Measurements from ENCODE around the gene CD22.

Gene CD22

DNA sequence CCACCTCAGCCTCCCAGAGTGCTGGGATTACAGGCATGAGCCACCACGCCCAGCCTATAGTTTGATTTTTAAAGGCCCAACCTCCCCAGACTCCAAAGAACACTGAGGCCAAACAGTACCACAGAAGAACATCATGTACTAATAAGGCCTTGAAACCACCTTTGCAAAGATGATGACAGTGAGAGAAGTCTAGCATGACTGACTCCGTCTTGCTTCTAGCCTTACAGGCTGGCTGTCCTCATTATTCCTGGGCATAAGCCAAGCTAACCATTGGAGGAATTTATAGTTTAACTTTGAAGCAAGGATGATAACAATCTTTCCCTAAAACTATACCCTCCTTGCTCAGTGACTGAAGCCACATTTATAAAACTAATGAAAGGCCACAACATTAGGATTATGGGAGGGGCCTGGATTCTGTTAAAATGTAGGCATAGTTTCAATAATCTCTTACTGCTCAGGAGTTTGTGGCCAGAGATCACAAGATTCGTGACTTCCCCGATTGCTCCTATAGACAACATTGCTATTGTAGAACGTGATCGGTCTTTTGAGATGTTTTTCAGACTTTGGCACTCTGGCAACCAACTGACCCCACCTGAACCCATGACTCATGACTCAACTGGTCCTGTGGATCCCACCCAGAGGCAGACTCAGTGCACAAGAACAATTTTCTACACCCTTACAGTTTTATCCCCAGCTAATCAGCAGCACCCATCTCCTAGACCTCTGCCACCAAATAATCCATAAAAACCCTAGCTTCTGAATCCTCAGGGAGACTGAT, 59.5 kb downstream of the CD22 start:
- no peak for DNase-seq (ENCODE audit: low read depth)

DNA sequence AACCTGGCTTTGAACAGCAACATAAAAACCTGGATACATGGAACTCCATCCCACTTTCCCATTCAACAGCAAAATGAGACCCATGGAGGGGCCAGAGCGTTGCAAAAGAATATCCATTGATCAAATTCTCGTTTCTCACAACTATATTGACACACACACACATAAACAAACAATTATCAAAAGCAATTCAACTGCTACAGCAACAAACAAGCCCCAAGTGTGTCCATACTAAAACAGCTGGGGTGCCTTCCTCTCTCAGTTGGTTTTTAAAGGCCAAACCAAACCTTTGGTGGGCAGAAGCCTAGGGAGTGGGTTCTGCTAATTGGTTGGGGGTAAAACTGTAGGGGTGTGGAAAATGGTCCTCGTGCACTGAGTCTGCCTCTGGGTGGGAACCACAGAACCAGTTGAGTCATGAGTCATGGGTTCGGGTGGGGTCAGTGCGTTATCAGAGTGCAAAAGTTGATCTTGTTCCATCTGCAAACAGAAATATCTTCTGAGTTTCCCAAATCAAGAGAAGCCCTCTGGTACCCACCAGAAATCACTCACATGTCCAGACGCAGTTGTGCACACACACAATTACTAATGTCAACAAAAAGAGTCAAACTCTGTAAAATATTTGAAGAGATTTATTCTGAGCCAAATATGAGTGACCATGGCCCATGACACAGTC, 60.3 kb downstream of the CD22 start:
- DNase-seq (ENCODE audit: low read depth), result no peak

DNA sequence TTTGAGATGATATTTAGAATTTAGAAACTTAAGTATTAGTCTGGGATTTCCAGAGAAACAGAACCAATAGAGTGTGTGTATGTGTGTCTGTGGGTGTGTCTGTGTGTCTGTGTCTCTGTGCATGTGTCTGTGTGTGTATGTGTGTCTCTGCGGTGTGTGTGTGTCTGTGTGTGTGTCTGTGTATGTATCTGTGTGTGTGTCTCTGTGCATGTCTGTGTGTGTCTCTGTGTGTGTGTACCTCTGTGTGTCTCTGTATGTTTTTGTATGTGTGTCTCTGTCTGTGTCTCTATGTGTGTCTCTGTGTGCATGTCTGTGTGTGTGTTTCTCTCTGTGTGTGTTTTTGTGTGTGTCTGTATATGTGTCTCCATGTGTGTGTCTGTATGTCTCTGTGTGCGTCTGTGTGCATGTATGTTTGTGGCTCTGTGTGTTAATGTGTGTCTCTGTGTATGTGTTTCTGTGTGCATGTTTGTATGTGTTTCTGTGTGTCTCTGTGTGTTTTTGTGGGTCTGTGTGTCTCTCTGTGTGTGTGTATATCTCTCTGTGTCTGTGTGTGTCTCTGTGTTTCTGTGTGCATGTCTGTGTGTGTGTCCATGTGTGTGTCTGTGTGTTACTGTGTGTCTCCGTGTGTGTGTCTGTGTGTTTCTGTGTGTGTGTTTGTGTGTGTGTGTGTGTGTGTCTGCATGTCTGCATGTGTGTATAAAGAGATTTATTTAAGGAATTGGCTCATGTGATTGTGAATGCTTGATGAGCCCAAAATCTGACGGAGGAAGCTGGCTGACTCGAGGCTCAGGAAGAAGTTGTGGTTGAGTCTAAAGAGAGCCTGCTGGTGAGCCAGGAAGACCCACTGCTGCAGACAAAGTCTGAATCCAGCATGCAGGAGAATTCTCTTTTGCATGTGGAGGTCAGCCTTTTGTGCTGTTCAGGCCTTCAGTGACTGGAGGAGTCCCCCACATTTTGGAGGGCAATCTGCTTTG, 64.0 kb downstream of the CD22 start:
- DNase-seq (ENCODE audit: low read depth), result no peak

DNA sequence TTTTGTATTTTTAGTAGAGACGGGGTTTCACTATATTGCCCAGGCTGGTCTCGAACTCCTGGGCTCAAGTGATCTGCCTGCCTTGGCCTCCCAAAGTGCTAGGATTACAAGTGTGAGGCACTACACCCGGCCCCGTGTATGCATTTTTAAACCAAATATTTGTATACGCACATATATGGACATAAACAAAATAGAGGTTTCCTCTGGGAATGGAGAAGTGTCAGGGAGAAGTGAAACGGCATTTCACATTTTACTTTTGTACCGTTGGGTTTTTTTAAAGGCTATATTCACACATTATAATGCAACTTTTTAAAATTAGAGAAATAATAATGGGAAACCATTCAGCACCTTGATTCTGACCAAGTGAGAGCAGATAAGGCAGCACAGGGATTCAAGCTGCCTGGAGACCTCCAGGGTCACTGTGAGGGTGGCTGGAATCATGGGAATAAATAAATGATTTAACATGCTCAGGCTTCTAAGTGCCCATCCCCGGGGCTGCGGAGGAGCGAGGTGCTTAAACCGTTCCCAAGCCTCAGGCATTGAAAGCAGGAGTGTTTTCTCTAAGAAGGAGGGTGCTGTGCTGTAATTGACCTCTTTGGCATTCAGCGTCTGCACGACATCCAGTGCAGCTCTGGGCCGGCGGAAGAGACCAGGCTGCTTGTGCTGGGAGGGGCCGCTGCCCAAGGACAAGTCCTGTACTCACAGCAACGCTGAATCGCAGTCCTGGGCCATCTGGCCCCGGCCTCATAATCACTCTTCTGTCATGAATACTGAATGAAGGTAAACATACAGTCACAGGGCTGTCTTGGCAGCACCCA, 66.6 kb downstream of the CD22 start:
- no peak for DNase-seq (ENCODE audit: low read depth)

DNA sequence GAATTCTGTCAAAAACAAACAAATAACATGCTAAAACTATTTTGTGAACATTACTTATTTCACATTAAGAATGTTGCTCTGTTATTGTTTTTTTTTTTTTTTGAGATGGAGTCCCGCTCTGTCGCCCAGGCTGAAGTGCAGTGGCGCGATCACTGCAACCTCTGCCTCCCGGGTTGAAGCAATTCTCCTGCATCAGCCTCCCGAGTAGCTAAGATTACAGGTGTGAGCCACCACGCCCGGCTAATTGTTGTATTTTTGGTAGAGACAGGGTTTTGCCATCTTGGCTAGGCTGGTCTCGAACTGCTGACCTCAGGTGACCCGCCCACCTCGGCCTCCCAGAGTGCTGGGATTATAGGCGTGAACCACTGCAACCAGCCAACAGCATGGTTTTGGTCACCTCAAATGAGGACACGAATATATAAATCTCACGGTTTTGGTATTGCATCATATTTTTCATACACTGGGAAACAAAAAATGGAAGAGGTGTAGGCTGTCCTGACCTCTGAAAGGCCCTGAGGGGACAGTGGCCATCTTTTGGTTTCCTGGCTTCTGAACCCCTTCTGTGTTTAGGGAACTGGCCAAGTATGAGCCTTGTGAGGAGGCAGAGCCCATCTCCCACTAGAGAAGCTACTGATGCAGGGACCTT, 67.4 kb downstream of the CD22 start:
- no peak for DNase-seq (ENCODE audit: low read depth)

All from ELR (cell line).